GM21381 (cell line): ENCODE results near the gene KLHL29.

ENCODE experiments used
- ATAC-seq: cut with Tn5 transposase; IDR thresholded peaks from one replicate; pipeline ENCODE4 v1.9.1; 2021; ENCODE audit warnings: mild to moderate bottlenecking, moderate library complexity; ENCODE audit not compliant: unreplicated experiment

Gene KLHL29

DNA sequence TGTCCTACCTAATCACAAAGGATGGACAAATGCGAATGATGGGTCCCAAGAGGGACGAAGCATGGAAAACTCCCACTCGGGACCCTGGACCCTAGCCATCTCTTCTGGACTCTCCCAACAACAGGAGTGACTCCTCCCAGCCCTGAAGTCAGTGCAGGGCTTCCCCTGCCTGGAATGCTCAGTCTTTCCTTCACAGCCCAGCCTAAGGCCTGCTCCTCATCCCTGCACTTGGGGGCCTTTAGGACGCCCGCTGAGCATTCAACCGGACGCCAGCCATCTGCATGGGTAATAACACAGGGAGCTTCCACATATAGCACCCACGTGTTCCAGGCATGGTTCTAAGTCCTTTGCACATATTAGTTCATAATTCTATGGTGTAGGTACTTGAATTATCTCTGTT lies 237.5 kb downstream of the KLHL29 start:
- ATAC-seq, result no peak

DNA sequence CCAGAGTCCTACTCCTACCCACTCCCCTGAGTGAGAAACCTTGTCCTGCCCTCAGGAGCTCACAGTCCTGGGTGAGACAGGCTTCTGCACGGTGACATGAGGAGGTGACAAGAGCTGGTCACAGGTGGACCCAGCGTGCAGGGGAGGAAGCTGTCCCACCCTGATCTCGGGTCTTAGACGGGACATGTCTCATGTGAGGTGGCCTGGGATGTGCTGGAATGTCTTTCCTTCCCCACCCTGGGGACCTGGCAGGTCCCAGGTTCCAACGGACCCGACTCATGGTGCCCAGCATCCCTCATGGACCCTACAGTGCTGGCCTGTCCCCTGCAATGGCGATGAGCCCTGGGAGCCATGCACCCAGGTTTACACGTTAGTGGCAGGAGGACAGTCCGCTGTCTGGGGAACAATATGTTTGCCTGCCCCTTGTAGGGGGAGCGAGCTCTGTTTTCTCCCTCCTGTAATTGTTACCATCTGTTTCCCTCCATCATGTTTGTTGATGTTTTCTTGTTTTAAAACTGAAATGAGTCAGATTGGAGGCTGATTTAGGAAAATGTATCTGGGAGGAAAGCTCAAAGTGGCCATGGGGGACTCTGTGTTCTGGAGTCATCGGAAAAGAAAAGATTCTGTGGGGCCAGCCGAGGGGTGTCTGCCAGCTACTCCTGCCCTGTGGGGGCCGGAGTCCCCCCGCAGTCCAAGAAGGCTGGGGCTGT lies 238.1 kb downstream of the KLHL29 start:
- ATAC-seq, result no peak

DNA sequence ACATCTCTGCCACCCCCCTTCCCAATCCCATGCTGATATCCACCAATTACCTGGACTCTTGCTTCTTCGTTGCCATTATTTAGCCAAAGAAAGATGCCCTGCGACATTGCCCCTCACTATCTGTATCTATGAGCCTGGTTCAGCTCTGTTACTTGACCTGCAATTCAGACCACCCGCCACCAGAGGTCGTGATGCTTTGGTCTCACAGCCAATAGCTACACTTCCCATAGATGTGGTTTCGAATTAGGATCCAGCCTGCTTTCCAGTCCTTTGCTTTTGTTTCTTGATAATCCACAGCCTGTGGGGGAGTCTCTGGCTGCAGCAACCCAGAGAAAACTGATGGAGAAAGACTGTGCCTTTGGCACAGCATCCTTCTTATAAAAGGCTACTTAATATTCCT lies 239.4 kb downstream of the KLHL29 start:
- ATAC-seq, result no peak

DNA sequence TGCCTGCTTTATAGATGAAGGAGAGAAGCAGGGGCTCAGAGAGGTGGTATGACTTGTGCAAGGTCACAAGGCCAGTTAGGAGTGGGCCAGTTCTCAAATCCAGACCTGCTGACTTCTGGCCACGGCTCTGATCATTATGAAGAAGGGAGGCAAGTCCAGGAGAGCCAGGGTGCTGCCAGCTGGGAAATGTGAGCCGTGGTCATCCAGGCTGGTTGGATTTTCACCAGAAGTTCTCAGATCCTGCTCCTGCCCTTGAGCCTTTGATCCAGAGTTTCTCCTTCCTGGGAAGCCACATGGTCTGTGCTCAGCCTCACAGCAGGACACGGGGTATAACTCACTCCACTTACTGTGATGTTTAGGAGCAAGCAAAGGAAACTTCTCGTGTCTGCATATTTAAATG lies 239.9 kb downstream of the KLHL29 start:
- ATAC-seq, result no peak

DNA sequence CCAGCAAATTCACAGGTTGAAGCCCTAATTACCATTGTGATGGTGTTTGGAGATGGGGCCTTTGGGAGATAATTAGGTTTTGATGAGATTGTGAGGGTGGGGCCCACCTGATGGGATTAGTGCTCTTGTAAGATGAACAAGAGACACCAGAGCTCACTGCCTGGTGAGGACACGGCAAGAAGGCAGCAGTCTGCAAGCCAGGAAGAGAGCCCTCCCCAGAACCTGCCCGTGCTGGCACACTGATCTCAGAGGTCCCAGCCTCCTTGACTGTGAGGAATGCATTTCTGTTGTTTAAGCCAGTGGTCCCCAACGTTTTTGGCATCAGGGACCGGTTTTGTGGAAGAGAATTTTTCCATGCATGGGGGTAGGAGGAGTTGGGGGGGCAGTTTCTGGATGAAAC lies 240.7 kb downstream of the KLHL29 start:
- ATAC-seq, result no peak

DNA sequence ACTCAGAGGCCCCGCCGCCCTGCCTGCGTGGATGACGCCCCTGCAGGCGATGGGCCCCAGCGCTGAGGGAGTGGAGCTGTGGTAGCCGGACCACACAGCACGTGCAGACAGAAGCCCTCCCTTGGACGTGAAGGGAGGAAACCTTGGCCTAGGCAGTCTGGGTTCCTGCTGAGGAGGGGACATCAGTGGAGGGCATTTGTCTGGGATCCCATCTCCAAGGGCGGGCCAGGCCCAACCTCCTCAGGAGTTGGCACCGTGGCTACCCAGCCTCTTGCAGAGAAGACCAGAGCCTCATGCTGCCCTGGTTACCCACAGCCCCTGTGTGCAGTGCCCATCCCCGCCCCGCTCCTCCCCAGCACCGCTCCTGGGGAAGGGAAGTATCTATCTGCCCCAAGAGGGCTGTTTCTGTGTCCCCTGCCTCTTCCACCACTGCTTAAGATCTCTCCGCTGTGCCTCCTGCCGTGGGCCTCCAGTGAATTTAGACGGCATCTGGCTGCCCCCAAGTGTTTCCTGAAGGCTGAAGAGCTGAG lies 241.8 kb downstream of the KLHL29 start:
- ATAC-seq, result no peak

DNA sequence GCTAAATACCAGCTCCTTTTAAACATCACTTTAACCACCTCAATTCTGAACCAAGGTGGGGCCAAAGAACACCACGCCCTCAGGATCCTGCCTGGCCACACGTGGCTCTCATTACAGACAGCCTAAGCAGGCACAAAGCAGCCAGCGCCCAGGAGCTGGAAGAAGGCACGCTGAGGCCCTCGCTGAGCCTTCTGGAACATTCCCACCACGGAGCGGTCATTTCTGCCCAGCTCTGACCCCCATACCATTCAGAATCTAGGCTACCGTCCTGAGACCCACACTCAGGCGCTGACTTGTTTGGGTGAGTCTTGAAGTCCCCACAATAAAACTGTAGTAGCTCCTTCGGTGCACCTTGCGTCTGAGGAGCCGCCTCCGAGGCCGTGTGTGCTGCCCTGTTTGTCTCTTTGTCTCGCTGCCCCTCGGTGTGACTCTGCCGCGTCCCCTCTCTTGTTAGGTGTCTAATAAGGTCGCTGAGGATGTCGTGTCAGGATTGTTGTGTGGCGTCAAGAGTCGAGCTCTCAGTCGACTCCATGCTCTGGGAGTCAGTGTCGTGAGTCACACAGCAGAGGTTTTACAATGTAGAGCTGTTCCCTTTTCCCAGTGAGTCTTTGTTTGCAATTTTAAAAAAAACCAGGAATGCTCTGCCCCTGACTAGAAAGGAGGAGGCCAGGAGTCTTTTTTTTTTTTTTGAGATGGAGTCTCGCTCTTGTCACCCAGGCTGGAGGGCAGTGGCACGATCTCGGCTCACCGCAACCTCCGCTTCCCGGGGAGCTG lies 242.4 kb downstream of the KLHL29 start:
- ATAC-seq, result no peak

- no peak for ATAC-seq
These were observed 244.2 kb downstream of the KLHL29 start for GRCh38 chr2:23628926-23629771.

GRCh38 chr2:23629772-23630480 lies 244.9 kb downstream of the KLHL29 start:
- no peak for ATAC-seq

- ATAC-seq, result no peak
These were observed 246.0 kb downstream of the KLHL29 start for GRCh38 chr2:23630961-23631360.

GRCh38 chr2:23631389-23631788 lies 246.4 kb downstream of the KLHL29 start:
- no peak for ATAC-seq

- no peak for ATAC-seq
These were observed 247.4 kb downstream of the KLHL29 start for GRCh38 chr2:23632386-23632785.

DNA sequence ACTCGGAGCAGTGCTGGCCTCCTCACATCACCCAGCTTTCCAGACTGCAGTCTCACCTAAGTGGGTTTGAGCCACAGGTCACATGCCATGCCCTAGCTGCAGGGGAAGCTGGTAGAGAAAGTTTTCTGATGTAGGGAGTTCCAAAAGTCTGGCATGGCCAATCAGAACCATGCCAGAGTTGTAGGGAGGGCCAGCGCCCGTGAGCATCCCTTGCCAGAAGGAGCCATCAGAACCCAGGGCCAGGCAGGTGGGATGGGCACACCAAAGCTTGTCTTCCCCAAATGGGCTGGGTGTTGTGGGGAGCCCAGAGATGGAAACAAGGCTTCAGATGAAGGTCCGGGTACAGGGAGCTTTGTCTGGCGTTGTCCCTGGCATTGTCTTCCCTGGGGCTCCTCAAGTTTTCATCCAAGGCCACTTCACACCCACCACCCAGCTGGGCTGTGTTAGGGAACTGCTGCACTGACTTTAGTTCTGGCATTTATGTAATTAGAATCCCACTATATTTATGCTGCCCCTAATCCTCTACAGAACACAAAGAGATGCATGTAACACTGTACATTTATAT lies 247.9 kb downstream of the KLHL29 start:
- no peak for ATAC-seq

- no peak for ATAC-seq
These were observed 249.0 kb downstream of the KLHL29 start for GRCh38 chr2:23633966-23634365.

DNA sequence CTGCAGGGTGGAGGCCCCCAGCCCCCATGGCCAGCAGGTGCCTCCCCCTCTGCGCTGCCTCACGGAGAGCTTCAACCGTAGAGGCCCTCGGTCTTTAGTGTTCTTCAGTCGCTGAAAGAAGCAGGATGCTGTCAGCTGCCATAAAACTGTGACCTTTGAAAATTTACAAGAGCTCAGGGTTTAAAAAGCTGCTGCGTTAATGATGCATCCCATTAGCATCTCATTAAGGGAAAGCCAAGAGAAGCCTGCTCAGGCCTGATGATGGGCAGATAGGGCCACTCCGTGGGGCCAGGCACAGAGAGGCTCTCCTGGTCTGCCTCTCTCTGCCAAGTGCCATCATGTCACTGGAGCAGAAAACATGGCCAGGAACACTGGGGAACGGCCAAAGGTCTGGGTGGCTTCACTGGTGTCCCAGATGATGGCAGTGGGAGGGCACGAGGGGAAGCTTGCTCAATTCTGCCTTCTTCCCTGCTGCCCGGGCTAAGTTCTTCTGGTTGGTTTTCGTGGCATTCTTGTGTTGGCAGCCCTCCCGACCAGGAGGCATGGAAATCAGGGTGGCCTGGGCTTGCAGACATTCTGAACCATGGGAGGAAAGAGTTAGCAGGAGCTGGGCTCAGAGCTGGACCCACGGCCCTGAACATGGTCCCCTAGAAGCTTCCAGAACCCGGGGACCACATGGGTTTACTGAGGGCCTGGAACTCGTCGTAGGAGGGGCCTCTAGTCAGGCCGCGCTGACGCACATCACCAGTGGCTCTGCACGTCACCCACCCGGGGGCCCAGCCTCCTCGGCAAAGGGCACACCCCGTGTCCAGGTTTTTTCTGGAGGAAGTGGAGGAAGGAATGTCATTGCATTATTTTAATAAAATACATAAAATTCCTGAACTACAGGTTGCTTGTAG lies 250.7 kb downstream of the KLHL29 start:
- ATAC-seq, result no peak

DNA sequence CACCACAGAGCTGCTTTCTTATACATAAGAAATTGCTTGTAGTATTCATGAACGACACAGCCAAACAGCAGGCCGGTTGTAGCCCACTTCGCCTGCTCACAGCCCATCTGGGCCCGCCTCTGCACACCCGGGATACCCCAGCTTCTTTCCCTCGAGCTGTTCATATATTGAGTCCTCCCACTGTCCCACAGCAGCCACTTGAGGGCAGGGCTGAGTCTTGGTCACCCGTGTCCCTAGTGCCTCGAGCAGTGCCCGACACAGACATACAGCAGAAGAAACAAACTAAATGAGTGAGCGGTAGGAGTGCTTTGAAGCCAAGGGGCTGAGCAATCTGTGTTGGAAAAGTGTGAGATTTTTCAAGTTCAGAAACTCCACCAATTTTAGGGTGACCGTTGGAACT lies 251.4 kb downstream of the KLHL29 start:
- ATAC-seq, result no peak

DNA sequence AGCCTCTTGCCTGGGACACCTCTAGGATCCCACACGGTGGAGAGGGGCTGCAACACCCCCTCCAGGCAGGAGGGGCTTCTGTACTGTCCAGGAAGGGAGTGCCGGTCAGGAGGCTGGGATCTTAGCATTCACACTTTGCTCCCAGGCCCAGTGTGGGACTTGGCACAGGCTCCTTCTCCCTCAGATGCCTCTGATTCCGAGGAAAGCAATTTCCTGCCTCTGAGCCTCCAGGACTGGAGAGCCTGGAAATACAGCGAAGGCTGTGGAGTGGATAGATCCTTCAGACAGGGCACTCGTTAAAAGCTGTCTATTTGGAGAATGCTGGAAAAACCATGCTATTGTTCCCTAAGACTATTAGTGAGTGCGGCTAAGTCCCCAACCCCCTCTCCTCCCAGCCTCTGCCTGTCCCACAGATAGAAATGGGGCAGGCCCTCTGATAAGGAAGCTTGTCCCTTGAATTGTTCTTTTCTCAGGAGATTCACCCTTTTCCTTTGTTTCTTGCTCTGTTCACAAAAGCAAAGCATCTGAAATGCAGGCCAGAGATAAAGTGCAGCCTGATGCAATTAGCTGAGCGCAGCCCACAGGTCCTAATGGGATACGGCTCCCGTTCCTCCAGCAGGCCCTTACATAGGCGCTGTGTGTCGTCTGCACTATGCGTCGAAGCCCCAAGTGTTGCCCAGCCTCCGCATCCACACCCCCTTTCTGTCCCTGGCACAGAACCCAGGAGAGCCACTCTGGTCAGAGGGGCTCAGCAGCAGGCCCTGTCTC lies 252.2 kb downstream of the KLHL29 start:
- ATAC-seq, result no peak

DNA sequence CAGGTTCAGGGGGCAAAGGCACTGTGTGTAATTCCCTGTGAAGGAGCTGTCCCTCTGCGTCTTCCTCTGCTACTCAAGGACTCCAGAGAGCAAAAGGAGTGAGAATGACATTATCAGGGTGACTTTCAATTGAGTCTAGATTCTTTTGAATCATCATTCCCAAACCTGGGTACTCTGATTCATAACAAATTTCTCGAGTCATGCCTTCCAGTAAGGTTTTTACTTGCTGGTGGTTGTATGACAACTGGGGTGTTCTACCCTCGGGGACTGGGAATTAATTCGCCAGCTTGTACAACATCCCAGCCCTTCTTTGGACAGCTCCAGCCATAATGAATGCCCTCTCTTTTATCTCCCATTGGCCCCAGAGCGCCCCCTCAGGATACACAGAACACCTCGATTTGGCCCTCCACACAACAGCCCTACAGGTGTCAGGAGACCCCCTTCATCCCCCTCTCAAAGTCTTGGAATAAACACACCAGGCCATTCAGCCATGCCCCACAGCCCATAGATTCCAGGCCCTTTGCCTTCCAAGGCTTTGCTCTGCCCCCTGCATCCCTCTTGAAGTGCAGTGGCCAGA lies 254.5 kb downstream of the KLHL29 start:
- ATAC-seq, result no peak
